NCI-H2107 treated with DMSO at 0.1 percent for 48 hours (cell line): ENCODE results near the gene QSER1.
"Not testable (repeated sequence)": the region's sequence is repeated elsewhere in the genome, so short reads cannot be mapped to it uniquely, and the experiment has no call there.

Experiments used
- DNase-seq: peaks from one replicate; lab custom pipeline; 2025; ENCODE audit not compliant: unreplicated experiment; lab: John Stamatoyannopoulos, UW

The QSER1 gene

DNA sequence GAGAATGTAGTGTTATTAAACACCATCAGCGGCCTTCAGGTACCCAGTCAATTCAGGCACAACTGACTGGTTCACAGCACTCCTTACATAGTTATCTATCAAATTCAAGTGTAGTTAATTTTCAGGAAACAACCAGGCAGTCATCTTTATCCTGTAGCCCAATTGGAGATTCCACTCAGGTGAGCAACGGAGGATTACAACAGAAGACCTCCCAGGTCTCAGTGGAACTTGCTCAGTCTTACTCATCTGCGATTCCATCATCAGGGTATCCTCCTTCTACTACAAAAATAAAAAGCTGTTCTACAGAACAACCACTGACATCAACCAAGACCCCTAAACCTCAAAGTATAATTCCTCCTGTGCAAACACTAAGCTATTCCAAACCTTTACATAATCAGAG lies 39.6 kb downstream of the QSER1 start:
- no peak for DNase-seq

DNA sequence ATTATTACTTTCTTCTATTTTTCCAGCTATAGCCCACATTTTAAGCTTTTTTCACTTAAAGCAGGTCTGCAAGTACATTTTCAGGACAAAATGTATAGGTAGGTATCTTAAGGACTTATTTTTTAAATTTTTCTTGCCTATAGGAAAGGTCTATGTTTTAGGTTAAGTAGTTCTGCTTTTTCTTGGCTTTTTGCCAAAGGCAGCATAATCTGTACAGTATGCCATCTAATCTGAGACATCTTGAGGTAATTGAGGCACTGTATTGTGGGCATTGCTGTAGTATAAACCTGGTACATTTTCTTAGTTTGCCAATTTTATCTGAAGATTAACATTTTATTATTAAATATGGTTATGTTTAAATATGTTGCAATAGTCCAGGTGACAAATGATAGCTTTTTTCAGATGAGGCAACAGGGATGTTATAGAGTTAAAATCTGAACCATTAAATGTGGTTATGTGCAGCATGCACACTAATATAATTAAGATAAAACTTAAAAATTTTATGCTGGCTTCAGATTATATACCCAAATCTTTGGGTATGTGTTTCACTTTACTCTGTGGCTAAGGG lies 42.9 kb downstream of the QSER1 start:
- no peak for DNase-seq

DNA sequence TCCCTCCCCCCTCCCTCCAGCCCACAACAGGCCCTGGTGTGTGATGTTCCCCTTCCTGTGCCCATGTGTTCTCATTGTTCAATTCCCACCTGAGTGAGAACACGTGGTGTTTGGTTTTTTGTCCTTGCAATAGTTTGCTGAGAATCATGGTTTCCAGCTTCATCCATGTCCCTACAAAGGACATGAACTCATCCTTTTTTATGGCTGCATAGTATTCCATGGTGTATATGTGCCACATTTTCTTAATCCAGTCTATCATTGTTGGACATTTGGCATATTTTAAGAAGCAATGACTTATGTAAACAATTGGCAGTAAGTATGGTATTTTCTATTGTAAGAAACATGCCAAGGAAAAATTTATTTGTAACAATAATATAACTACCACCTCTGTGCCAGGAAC lies 43.6 kb downstream of the QSER1 start:
- DNase-seq, result not testable (repeated sequence)

DNA sequence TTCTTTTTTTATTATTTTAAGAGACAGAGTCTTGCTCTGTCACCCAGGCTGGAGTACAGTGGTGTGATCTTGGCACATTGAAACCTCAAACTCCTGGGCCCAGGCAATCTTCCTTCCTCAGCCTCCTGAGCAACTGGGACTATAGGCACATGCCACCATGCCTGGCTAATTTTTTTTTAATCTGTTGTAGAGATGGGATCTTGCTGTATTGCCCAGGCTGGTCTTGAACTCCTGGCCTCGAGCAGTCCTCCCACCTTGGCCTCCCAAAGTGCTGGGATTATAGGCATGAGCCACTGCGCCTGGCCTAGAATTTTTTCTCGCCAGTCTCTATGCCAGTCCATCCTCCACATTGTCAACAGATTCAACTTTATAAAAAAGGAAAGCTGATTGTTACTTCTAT lies 44.7 kb downstream of the QSER1 start:
- DNase-seq, result not testable (repeated sequence)

DNA sequence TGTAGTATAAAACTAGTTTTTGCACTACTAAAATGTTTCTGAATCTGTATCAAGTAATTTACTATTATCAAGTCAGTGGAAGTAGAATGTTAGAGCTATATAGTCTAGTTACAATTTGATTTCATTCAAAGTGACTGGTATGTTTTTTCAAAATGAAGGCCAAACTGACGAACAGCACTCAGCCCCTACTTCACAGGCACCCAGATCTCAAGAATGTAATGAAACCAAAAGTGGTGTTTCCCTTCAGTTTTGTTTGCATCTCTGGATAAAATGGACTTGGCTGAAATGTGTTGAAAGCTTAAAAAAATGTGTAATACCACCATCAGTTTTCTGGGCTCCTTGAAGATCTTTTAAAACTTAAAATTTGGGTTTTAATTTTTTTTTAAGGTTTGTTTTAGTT lies 46.4 kb downstream of the QSER1 start:
- DNase-seq, result no peak

DNA sequence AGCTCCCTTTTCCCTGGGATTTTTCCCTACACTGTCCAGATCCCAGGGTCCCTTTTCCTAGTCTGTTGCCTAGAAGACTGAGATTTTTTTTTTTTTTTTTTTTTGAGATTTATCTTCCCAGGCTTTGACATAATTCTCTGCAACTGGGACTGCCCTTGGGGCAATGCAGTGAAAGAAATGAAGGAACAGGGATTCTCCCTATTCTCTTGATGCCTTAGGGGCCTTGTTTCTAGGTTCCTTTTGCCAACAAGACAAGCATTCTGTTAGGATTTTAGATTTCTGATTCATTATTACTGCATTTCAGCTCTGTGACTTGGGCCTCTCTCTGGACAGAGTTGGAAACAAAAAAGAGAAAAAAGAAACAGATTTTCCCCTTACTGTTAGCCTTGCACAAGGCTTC lies 47.3 kb downstream of the QSER1 start:
- no peak for DNase-seq

DNA sequence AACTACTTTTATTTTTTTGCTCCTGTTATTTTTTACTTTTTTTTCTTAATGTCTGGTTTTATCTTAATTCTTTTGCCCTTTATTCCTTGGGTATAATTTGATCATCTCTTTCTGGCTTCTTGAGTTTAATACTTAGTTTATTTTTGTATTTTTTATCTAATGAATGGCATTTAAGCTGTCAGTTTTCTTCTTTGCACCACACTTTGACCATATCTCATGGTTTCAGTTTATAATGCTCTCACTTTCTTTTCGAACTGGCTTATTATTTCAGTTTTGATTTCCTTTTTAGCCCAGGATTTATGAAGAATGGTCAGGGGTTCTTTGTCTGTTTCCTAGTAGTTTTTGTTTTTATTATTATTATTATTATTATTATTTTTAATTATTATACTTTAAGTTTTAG lies 48.3 kb downstream of the QSER1 start:
- no peak for DNase-seq

DNA sequence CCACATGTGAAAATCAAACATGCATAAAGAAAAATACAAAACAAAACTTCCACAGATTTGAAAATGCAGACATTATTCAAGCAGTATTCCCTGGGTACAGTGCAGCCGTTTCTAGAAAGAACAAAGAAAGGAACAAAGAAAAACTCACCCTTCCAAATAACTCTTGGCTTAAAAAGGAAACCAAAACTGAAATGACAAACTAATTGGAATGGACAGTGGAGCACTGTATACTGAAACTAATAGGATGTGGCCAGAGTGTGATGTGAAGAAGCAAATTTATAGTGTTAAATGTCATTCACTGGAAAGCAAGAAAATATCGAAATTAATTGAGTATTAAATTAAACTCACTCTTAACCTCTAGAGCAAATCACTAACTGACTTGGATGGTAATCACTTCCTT lies 55.4 kb downstream of the QSER1 start:
- DNase-seq, result no peak

DNA sequence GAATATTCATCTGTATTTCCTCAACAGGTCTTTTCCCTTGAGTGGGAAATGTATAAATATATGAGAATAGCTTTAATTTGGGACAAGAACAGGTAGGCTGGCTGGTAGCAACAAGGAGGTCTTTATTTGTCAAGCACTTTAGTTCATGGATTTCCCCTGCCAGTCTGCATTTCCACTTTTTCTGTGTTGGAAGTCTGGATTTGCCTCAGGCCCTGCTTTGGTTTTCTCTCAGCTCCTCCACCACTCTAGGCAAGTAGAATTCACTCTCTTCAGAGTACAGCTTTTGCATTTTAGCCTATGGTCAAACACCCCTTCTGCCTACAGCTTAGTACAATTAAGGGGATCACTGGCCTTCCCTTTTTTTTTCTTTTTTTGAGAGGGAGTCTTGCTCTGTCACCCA lies 57.1 kb downstream of the QSER1 start:
- DNase-seq, result no peak

DNA sequence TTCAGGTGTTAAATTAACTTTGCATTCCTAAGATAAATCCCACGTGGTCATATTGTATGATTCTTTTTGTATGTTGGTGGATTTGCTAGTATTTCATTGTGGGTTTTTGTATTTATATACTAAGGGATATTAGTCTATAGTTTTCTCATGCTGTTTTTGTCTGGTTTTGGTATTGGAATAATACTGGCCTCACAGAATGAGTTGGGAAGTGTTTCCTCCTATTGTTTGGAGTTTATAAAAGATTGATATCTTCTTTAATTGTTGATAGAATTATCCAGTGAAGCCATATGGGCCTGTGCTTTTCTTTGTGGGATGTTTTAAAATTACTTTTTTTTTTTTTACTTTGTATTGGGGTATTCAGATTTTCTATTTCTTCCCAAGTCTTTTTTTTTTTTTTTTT lies 59.8 kb downstream of the QSER1 start:
- no peak for DNase-seq

DNA sequence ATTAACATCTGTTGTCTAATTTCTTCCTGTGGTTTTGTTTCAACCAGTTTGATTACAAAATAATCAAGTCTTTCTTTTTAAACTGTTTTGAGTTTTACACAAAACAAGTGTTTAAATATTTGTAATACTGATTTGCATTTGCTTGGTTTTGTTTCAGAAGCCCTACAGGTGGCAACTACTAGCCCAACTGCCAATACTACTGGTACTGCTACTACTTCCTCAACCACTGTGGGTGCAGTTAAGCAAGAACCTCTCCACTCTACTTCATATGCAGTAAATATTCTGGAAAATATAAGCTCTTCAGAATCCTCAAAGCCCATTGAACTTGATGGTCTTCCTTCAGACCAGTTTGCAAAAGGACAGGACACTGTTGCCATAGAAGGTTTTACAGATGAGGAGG lies 61.1 kb downstream of the QSER1 start:
- DNase-seq, result no peak

DNA sequence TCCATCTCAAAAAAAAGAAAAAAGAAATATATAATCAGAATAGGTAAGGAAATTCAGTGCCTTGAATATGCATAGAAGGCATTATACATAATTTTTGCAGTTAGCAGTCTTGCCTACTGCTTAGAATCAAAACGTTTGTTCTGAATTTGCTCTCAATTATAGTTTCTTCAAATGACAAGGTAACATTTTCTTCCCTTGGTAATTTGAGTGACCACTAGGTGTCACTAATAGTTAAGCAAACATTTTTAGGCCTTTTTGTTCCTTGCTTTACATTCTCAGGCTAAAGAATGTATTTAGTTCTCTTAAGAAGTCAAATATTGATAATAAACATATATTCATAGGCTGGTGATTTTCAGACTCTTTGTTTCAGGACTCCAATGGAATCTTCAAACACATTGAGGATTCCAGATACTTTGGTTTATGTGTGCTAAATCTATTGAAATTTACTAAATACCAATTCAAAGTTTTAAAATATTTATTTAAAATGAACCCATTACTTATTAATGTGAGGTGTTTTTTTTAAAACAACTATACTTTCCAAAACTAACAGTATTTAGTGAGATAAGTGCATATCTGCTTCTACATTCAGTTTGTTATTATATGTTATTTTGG lies 68.0 kb downstream of the QSER1 start:
- peak; percentile 6 for DNase-seq

DNA sequence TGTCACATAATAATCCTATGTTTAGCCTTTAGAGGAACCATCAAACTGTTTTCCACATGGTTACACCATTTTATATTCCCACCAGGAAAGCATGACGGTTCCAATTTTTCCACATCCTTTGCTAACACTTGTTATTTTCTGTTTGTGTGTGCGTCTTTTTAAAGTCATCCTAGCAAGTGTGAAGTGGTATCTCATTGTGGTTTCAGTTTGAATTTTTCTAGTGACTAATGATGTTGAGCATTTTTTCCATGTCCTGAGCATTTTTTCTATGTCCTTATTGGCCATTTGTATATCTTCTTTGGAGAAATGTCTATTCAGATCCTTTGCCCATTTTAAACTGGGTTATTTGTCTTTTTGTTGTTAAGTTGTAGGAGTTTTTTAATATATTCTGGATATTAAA lies 69.4 kb downstream of the QSER1 start:
- DNase-seq, result no peak

DNA sequence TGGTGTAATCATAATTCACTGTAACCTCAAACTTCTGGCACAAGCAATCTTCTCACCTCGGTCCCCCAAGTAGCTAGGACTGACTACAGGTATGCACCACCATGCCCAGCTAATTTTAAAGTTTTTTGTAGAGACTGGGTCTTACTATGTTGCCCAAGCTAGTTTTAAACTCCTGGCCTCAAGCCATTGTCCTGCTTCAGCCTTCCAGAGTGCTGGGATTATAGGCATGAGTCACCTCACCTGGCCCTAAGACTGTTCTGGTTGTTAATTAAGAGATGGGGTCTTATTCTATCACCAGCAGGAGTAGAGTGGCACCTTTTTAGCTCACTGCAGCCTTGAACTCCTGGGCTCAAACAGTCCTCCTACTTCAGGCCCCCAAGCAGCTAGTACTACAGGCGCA lies 71.1 kb downstream of the QSER1 start:
- no peak for DNase-seq

DNA sequence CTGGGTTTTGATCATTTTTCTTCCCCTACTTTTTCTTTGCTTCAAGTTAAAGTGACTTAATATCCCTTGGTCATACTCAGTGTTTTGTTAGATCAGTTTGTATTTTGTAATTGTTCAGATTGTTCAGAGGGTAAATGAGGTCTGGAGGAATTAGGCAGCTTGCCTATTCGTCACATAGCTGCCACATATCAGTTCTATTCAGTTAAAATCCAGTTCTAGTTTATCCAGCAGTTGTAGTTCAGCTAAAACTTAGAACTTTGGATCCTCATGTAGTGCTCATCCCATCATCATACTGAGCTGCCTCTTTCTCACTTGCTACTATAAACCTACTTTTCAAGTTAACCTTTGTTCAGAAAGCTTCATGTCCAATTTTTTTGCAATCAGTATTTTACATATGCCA lies 75.9 kb downstream of the QSER1 start:
- no peak for DNase-seq

DNA sequence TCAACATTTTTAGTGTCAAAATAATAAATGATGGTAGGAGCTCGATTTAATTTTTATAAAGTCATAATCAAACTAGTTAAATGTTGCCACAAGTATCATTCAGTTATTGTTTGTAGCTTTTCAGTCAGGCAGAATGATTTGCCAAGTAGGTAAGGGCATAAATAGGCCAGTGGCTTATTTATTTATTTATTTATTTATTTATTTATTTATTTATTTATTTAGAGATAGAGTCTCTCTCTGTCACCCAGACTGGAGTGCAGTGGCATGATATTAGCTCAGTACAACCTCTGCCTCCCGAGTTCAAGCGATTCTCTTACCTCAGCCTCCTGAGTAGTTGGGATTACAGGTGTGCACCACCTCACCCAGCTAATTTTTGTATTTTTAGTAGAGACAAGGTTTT lies 79.6 kb downstream of the QSER1 start:
- DNase-seq, result not testable (repeated sequence)

DNA sequence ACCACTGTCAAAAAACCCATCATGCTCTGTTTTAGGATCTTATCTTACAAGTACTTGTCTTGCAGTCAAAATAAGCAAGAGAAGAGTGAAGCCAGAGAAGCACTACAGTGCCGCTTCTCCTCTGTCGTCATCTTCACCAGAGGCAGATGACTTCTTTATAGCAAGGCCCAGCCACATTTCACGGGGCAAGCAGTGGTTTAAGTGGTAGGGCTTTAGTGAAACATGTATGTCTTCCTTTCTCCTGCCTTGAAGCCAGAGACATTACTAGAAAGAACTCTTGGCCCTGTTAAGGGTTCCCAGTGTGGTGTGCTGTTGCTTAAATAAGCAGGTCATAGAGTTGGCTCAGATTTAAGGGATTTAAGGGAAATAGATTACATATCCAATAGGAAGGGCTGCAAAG lies 80.2 kb downstream of the QSER1 start:
- no peak for DNase-seq

DNA sequence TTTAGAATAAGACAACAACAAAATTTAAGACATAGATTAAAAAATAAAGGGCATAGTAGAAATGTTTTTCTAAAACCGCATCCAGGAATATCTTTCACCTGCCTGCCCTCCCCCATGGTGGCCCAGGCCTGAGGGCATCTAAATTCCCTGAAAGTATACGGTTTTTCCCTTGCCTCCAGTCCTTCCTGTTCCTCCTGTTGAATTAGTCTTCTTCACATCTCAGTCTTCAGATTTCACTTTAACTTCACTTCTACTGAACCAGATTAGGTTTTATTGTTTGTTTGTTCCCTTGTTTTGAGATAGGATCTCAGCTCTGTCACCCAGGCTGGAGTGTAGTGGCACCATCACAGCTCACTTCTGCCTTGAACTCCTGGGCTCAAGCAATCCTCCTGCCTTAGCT lies 90.0 kb downstream of the QSER1 start:
- DNase-seq, result no peak

DNA sequence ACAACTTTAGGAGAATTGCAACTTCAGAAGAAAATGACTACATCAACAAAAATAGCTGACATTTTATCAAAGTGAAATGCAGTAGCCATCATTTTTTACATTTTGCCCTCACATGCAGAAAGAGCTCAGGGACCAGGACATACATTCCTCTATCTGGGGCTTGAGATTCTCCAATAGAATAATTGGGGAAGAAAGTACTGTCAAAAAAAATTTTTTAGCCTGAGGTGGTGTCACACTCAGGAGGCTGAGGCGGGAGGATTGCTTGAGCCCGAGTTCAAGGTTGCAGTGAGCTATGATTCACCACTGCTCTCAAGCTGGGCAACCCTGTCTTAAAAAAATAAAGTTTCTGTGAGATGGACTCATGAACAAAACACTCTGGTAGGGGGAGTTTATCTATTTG lies 90.9 kb downstream of the QSER1 start:
- no peak for DNase-seq

DNA sequence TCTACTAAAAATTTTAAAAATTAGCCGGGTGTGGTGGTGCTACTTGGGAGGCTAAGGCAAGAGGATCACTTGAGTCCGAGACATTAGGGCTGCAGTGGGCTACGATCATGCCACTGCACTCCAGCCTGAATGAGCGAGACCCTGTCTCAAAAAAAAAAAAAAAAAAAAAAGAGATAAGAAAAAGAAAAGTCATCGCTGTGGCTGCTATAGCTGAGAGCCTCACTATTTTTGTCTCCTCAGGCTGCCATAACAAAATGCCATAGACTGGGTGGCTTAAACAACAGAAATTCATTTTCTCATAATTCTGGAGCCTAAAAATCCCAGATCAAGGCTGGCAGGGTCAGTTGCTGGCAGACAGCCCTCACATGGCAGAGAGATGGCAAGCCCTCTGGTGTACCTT lies 93.0 kb downstream of the QSER1 start:
- DNase-seq, result no peak

DNA sequence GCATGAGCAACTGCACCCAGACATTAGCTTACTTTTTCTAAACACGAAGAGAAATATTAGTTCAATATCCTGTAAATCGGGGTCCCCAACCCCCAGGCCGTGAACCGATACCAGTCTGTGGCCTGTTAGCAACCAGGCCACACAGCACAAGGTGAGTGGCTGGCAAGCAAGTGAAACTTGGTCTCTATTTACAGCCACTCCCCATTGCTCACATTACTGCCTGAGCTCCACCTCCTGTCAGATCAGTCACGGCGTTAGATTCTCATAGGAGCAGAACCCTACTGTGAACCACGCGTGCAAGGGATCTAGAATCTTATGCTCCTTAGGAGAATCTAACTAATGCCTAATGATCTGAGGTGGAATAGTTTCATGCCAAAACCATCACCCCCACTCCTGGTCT lies 95.2 kb downstream of the QSER1 start:
- DNase-seq, result no peak

DNA sequence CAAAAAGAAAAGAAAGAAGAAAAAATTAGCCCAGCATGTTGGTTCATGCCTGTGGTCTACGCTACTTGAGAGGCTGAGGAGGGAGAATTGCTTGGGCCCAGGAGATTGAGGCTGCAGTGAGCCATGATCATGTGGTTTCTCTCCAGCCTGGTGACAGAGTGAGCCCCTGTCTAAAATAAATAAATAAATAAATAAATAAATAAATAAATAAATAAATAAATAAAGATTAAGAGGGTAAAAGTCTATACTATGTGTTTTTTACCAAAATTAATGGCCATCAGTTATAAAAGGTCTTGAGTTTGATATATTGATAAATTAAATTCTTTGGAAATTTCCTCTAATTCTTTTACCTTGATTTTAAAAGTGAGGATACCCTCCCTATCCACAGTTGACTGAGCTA lies 97.9 kb downstream of the QSER1 start:
- DNase-seq, result no peak

DNA sequence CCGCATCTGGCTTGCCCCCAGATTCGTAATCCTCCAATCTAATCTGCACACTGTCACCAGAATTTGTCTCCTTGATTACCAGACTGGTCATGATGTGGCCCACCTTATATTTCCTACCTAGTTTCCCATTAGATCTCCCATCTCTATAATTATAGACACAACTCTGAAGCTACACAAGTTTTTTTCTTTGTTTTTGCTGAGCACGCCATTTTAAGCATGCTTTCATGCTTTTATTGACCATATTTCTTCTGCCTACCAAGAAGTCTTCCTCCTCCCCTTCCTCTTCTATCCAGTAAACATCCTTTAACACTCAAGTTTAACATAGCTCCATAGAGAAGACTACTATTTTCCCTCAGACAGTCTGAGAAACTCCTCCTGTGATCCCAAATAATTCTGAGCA lies 98.8 kb downstream of the QSER1 start:
- no peak for DNase-seq
